ENCODE data around the gene TCEANC2.

DNA sequence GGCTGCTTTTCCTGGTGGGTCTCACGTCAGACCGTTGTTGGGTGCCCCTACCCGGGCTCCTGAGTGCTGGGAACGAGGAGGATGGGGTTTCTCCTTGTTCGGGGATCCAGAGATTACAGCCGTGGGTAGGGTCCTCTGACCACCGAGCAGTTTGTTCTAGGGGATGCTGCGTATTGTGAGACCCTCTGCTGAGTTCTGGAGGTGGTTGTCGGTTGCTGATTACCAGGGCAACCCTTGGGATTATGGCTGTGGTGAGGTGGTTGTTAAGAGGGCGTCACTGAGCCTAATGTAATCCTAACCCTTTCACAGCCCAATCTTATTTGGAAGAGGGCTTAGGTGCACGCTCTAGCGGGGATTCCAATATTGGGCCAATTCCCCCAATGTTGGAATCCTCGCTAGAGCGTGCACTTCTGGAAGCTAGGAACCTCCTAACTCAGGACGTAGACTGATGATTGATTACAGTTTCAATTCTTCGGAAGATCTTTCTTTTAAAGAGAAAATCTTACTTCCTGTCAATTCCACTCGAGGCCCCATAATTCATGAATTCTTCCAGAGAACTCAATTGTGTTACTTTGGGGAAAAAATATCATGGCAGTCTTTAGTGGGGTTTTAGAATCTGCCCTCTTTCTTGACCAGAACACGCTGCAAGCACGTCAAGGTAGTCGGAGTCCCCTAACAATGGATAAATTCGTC is 483 bp downstream of the TCEANC2 start:
- no peak for TF ChIP-seq POLR2A (IDR thresholded peaks at IDR 0.05; ENCODE audit: low read length)
- no peak for TF ChIP-seq GATA1 (IDR thresholded peaks at IDR 0.05; ENCODE audit: low read depth, low read length)
